ENCODE results near the gene LIMCH1.

DNA sequence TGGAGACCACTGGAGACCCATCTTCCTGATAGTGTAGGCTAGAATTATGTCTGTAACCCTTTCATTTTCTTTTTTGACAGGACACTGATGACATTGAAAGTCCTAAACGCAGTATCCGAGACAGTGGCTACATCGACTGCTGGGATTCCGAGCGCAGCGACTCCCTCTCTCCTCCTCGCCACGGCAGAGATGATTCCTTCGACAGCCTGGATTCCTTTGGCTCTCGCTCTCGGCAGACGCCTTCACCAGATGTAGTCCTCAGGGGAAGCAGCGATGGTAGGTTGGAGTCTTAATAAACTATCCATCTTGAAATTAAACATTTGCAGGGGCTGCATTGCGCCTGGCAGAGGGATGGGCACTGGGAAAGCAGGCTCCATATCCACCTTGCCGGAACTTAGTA, 75.4 kb downstream of the LIMCH1 start:
- TF ChIP-seq, protein P1, sequence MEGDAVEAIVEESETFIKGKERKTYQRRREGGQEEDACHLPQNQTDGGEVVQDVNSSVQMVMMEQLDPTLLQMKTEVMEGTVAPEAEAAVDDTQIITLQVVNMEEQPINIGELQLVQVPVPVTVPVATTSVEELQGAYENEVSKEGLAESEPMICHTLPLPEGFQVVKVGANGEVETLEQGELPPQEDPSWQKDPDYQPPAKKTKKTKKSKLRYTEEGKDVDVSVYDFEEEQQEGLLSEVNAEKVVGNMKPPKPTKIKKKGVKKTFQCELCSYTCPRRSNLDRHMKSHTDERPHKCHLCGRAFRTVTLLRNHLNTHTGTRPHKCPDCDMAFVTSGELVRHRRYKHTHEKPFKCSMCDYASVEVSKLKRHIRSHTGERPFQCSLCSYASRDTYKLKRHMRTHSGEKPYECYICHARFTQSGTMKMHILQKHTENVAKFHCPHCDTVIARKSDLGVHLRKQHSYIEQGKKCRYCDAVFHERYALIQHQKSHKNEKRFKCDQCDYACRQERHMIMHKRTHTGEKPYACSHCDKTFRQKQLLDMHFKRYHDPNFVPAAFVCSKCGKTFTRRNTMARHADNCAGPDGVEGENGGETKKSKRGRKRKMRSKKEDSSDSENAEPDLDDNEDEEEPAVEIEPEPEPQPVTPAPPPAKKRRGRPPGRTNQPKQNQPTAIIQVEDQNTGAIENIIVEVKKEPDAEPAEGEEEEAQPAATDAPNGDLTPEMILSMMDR (optimal IDR thresholded peaks at IDR 0.05 in 1 of 3, IDR thresholded peaks at IDR 0.05 in 1 of 3, conservative IDR thresholded peaks at IDR 0.05 in 1 of 3; ENCODE audit: extremely low read depth in 1 of 3, insufficient read depth in 2 of 3, low read length in 3 of 3), result no peak
- TF ChIP-seq EZH2 (IDR thresholded peaks at IDR 0.05; ENCODE audit: low read length), result no peak

Data from keratinocyte (primary cell).